22Rv1 (cell line): ENCODE results near the gene HMBS.

Source experiments
- H3K27ac ChIP-seq: fragments of 450-650 bp; 2 replicates; pipeline ENCODE4 v1.5.1; 2017
- CTCF ChIP-seq: fragments of 450-650 bp; IDR thresholded peaks from 2 replicates; pipeline ENCODE4 v1.5.1; 2017; ENCODE audit warnings: mild to moderate bottlenecking
- ZFX ChIP-seq: fragments of 450-650 bp; IDR thresholded peaks from 2 replicates; pipeline ENCODE4 v1.6.1; 2017; ENCODE audit warnings: antibody characterized with exemption, borderline replicate concordance

The HMBS gene

GRCh38 chr11:119078675-119079420, 5.8 kb upstream of the HMBS start:
- H3K27ac ChIP-seq: no peak overlapping the region
- TF ChIP-seq CTCF (no peak), ZFX (no peak)

GRCh38 chr11:119081682-119082260, 2.9 kb upstream of the HMBS start:
- TF ChIP-seq CTCF (no peak), ZFX (no peak)
- H3K27ac ChIP-seq: no peak overlapping the region

- peak overlapping the region; percentile 81 for H3K27ac ChIP-seq
- no peak for TF ChIP-seq CTCF
These were observed 761 bp downstream of the HMBS start for GRCh38 chr11:119085437-119085847.

- no peak overlapping the region for H3K27ac ChIP-seq
- no peak for TF ChIP-seq ZFX
- no peak for TF ChIP-seq CTCF
These were observed 2.4 kb downstream of the HMBS start for GRCh38 chr11:119087123-119087522.

GRCh38 chr11:119087747-119088241, 3.1 kb downstream of the HMBS start:
- no peak for TF ChIP-seq CTCF
- TF ChIP-seq ZFX: no peak
- no peak overlapping the region for H3K27ac ChIP-seq

GRCh38 chr11:119088406-119088805, 3.7 kb downstream of the HMBS start:
- no peak overlapping the region for H3K27ac ChIP-seq
- TF ChIP-seq CTCF (no peak), ZFX (no peak)

GRCh38 chr11:119089319-119089718, 4.6 kb downstream of the HMBS start:
- TF ChIP-seq CTCF (no peak), ZFX (no peak)
- no peak overlapping the region for H3K27ac ChIP-seq
